PC-3 (cell line): Measurements from ENCODE around the gene SDHC. TPM values are rescaled to one million over a fixed set of nuclear protein-coding genes. Genes with fewer than 3 reads are reported as not detected.
"Not testable (repeated sequence)": the region's sequence is repeated elsewhere in the genome, so short reads cannot be mapped to it uniquely, and the experiment has no call there.

ENCODE experiments used
- ATAC-seq: fragments of 200-7000 bp; cut with Tn5 transposase; 2 replicates; pipeline ENCODE4 v1.9.1; 2020; ENCODE audit warnings: mild to moderate bottlenecking, moderate library complexity
- BruUV-seq: library from RNA; stranded (reverse); fragments of 400-500 nt; replicated peaks from 2 replicates; lab custom pipeline; 2021; lab: Mats Ljungman, UMichigan
- CTCF ChIA-PET: fragments of 300-600 bp; sonication (Branson Sonifier 250); formaldehyde crosslinking; loops from one replicate; lab custom pipeline; 2022; ENCODE audit warnings: antibody characterized with exemption; lab: Charles Lee
- POLR2A ChIA-PET: fragments of 300-600 bp; sonication (Branson Sonifier 250); formaldehyde crosslinking; loops from one replicate; lab custom pipeline; 2022; ENCODE audit warnings: antibody characterized with exemption; ENCODE audit not compliant: unreplicated experiment; lab: Charles Lee
- DNase-seq: peaks from one replicate; pipeline ENCODE4 v3.0.0-alpha.2; 2015
- H2AFZ ChIP-seq: fragments of 300-600 bp; sonication (generic); 2 replicates; pipeline ENCODE4 v1.6.0; 2016; ENCODE audit warnings: antibody characterized with exemption, low read length
- H3F3A ChIP-seq: fragments of 300-600 bp; sonication (generic); one replicate; pipeline ENCODE4 v1.6.0; 2017; ENCODE audit warnings: antibody characterized with exemption, low read length, control low read depth, mild to moderate bottlenecking; ENCODE audit not compliant: unreplicated experiment
- H3K27ac ChIP-seq: fragments of 300-600 bp; sonication (generic); 2 replicates; pipeline ENCODE4 v1.5.1; 2016; ENCODE audit warnings: mild to moderate bottlenecking, low read length
- H3K27me3 ChIP-seq: fragments of 300-600 bp; sonication (generic); 2 replicates; pipeline ENCODE4 v1.6.1; 2016; ENCODE audit warnings: low read length, mixed read lengths
- H3K36me3 ChIP-seq: fragments of 300-600 bp; sonication (generic); 2 replicates; pipeline ENCODE4 v1.6.1; 2016; ENCODE audit warnings: low read depth, mixed run types, low read length, mixed read lengths
- H3K4me1 ChIP-seq: fragments of 300-600 bp; sonication (generic); 2 replicates; pipeline ENCODE4 v1.5.1; 2016; ENCODE audit warnings: low read length; ENCODE audit not compliant: insufficient read depth
- H3K4me2 ChIP-seq: fragments of 300-600 bp; sonication (generic); 2 replicates; pipeline ENCODE4 v1.6.0; 2016; ENCODE audit warnings: low read length
- H3K4me3 ChIP-seq: fragments of 300-600 bp; sonication (generic); 2 replicates; pipeline ENCODE4 v1.5.1; 2016; ENCODE audit warnings: mild to moderate bottlenecking, low read length, mixed read lengths
- H3K79me2 ChIP-seq: fragments of 300-600 bp; sonication (generic); 2 replicates; pipeline ENCODE4 v1.6.1; 2017; ENCODE audit warnings: low read length, mixed read lengths
- H3K9ac ChIP-seq: fragments of 300-600 bp; sonication (generic); 2 replicates; pipeline ENCODE4 v1.6.0; 2016; ENCODE audit warnings: mild to moderate bottlenecking, low read length
- H3K9me2 ChIP-seq: fragments of 300-600 bp; sonication (generic); replicated peaks from 2 replicates; pipeline ENCODE4 v1.6.1; 2016; ENCODE audit warnings: mixed run types, low read length, mixed read lengths
- H3K9me3 ChIP-seq: fragments of 300-600 bp; sonication (generic); 2 replicates; pipeline ENCODE4 v1.6.1; 2016; ENCODE audit warnings: low read length, mixed read lengths
- H4K20me1 ChIP-seq: fragments of 300-600 bp; sonication (generic); 2 replicates; pipeline ENCODE4 v1.6.1; 2016; ENCODE audit warnings: low read length, mixed read lengths
- CTCF ChIP-seq: fragments of 300-600 bp; sonication (generic); conservative IDR thresholded peaks from 2 replicates; pipeline ENCODE4 v1.5.1; 2017; ENCODE audit warnings: antibody characterized with exemption, low read depth, mild to moderate bottlenecking, low read length
- EZH2 ChIP-seq: fragments of 300-600 bp; sonication (generic); IDR thresholded peaks from one replicate; pipeline ENCODE4 v1.6.1; 2017; ENCODE audit warnings: antibody characterized with exemption, mild to moderate bottlenecking, low read length; ENCODE audit not compliant: unreplicated experiment
- EZH2phosphoT487 ChIP-seq: fragments of 300-600 bp; sonication (generic); IDR thresholded peaks from 2 replicates; pipeline ENCODE4 v1.6.1; 2018; ENCODE audit warnings: mild to moderate bottlenecking, antibody characterized with exemption, low read length, borderline replicate concordance
- intact Hi-C: fragments of 100-400 bp; cut with micrococcal nuclease; formaldehyde crosslinking; loops from 2 replicates; pipeline ENCODE4 v1.9.0; 2023
- total RNA-seq: library from RNA; depleted of rRNA; stranded (reverse); fragments of >200 nt; gene quantifications from 2 replicates; pipeline ENCODE4 v1.2.3, GENCODE V29; 2014

Gene SDHC
- total RNA-seq, 1 experiment from 2014 or later, result 26.1 TPM

DNA sequence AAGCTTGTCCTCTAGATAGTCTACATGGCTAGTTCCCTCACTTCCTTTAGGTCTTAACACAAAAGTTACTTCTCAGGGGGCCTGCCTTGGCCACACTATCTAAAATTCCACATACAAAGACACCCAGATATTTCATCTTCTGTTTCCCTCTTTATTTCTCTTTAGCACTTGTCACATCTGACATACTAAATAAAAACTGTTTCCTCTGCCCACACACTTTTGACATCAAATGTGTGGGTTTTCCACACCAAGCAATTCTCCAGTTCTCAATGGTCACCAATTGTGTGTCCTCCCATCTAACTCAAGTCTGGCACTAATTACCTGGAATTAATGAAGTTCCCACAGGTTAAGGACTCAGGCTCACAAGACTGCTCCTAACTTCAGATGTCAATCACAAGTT lies 79.0 kb downstream of the SDHC start:
- ChIA-PET POLR2A (no interaction called here), CTCF (interaction anchor here (0.7 kb wide), 1 partner anchor 12 kb away, joined by 3 read pairs; no protein-coding TSS in a partner anchor)
- H3K27ac ChIP-seq, result no peak overlapping the region
- no peak overlapping the region for H3K4me2 ChIP-seq
- ATAC-seq (no peak), DNase-seq (no peak)
- no peak overlapping the region for H3K9ac ChIP-seq
- no peaks in the 10 kb centered on the region for H3K79me2 ChIP-seq
- BruUV-seq, result no TSS peak
- H4K20me1 ChIP-seq, result no peaks in the 10 kb centered on the region
- intact Hi-C loops, result loop anchor here (10.0 kb wide), 1 partner anchor 142 kb away; no protein-coding TSS in a partner anchor
- no peaks in the 10 kb centered on the region for H3K9me3 ChIP-seq
- peaks cover 24% of the 10 kb centered on the region for H3K4me1 ChIP-seq
- no peak overlapping the region for H3K4me3 ChIP-seq
- H2AFZ ChIP-seq, result no peak overlapping the region
- no peaks in the 10 kb centered on the region for H3F3A ChIP-seq
- H3K9me2 ChIP-seq, result no peaks in the 10 kb centered on the region
- H3K36me3 ChIP-seq, result no peaks in the 10 kb centered on the region
- H3K27me3 ChIP-seq, result no peaks in the 10 kb centered on the region
- TF ChIP-seq CTCF (no peak), EZH2 (no peak), EZH2phosphoT487 (no peak)

DNA sequence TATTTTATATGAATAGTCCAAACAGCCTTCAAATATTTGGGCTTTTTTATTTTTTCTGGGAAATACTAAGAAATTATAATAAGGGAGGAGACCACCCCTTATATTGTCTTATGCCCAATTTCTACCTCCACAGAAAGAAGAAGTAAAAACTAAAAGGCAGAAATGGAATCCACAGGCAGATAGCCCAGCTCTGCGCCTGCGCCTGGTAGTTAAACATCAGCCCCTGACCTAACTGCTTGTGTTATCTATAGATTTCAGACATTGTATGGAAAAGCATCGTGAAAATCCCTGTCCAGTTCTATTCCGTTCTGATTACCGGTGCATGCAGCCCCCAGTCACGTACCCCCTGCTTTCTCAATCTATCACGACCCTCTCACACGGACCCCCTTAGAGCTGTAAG lies 82.9 kb downstream of the SDHC start:
- H3F3A ChIP-seq, ATAC-seq, POLR2A ChIA-PET, H3K27me3 ChIP-seq, H3K9ac ChIP-seq, H3K4me2 ChIP-seq, DNase-seq, CTCF ChIA-PET, H3K9me3 ChIP-seq, H3K36me3 ChIP-seq, H3K9me2 ChIP-seq, H3K4me3 ChIP-seq, H3K79me2 ChIP-seq, BruUV-seq, H4K20me1 ChIP-seq: not testable (repeated sequence)
- H2AFZ ChIP-seq, result peak overlapping the region; percentile 60; the same call in 1 of the 2 replicates
- peaks cover 44% of the 10 kb centered on the region for H3K4me1 ChIP-seq
- peak overlapping the region; percentile 94 for H3K27ac ChIP-seq
- intact Hi-C loops, result loop anchor here (10.0 kb wide), 1 partner anchor 138 kb away; no protein-coding TSS in a partner anchor

DNA sequence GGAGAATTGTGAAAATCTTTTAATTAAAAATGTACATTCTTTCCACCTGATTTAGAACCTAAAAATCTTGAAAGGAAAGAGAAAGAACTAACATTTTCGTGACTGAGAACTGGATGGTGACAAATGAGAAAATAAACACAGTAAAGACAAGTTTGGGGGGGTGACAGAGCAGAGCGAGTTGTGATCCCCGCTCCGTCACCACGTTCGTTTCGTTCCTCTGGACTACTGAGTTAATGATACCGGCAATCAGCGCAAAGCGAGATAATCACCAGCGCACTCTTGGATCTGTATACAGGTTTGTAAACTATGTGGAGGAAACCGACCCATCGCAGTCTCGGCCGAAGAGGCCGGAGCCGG lies 84.7 kb downstream of the SDHC start:
- peaks cover 4% of the 10 kb centered on the region; the same call in 1 of the 2 replicates for H3K79me2 ChIP-seq
- H3F3A ChIP-seq, result no peaks in the 10 kb centered on the region
- no peaks in the 10 kb centered on the region for H3K36me3 ChIP-seq
- H2AFZ ChIP-seq, result peak overlapping the region; percentile 87
- no peaks in the 10 kb centered on the region for H3K9me3 ChIP-seq
- POLR2A ChIA-PET, result no interaction called here
- peak overlapping the region; percentile 85 for H3K9ac ChIP-seq
- H3K4me2 ChIP-seq, result peak overlapping the region; percentile 82
- H3K27ac ChIP-seq, result peak overlapping the region; percentile 94
- peaks cover 60% of the 10 kb centered on the region for H3K4me1 ChIP-seq
- peak overlapping the region; percentile 71 for H3K4me3 ChIP-seq
- no peaks in the 10 kb centered on the region for H4K20me1 ChIP-seq
- intact Hi-C loops, result loop anchor here (1.0 to 10.0 kb wide), 3 partner anchors 9 to 136 kb away; no protein-coding TSS in a partner anchor
- TF ChIP-seq EZH2phosphoT487 (no peak), EZH2 (no peak), CTCF (no peak)
- H3K27me3 ChIP-seq, result no peaks in the 10 kb centered on the region
- CTCF ChIA-PET, result no interaction called here
- BruUV-seq, result no TSS peak
- DNase-seq (no peak), ATAC-seq (no peak)
- H3K9me2 ChIP-seq, result no peaks in the 10 kb centered on the region
